NCI-H510A (cell line): Measurements from ENCODE around the gene NDUFAB1.
"Not testable (repeated sequence)": the region's sequence is repeated elsewhere in the genome, so short reads cannot be mapped to it uniquely, and the experiment has no call there.

Experiments used
- DNase-seq: peaks from one replicate; lab custom pipeline; 2025; lab: John Stamatoyannopoulos, UW

The NDUFAB1 gene

GRCh38 chr16:23554536-23554935 is 41.6 kb downstream of the NDUFAB1 start:
- no peak for DNase-seq

GRCh38 chr16:23552161-23552560 is 44.0 kb downstream of the NDUFAB1 start:
- DNase-seq: no peak

DNA sequence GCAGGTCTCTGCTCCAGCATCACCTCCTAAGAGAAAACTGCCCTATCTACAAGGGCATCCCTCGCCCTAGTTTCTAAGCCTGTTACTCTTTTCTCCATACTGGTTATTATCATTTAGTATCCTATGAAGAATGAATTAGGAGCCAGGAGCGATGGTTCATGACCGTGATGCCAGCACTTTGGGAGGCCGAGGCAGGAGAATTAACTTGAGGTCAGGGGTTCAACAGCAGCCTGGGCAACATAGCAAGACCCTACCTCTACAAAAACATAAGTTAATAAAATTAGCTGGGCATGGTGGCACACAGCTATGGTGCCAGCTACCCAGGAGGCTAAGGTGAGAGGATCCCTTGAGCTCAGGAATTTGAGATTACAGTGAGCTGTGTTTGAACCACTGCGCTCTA is 46.2 kb downstream of the NDUFAB1 start:
- DNase-seq: no peak

- DNase-seq: no peak
Measured at GRCh38 chr16:23544436-23544835, 51.7 kb downstream of the NDUFAB1 start.

GRCh38 chr16:23540817-23541178 is 55.3 kb downstream of the NDUFAB1 start:
- DNase-seq: not testable (repeated sequence)

- peak; percentile 35 for DNase-seq
Measured at GRCh38 chr16:23539984-23540816, 55.9 kb downstream of the NDUFAB1 start.

DNA sequence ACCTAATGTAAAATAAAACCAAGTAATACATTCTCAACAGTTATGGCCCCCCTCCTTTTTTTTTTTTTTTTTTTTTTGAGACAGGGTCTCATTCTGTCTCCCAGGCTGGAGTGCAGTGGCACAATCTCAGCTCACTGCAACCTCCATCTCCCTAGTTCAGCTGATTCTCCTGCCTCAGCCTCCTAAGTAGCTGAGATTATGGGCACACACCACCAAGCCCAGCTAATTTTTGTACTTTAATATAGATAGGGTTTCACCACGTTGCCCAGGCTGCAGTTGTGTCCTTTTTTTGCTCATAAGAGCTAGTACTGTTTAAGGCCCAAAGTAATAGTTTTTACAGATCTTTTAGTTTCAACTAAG is 57.2 kb downstream of the NDUFAB1 start:
- DNase-seq: no peak

DNA sequence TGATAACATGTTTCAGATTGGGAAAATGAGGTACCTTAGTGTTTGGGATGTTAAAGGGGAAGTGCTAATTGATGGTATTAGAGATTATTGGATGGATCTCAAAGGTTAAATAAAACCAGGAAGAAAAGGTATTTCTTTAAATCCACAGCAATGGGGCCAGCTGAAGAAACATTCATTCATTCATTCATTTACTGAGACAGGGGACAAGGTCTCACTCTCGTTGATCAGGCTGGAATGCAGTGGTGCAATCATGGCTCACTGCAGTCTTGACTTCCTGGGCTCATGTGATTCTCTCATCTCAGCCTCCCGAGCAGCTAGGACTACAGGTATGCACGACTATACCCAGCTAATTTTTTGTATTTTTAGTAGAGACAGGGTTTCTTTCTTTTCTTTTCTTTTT is 58.7 kb downstream of the NDUFAB1 start:
- no peak for DNase-seq

- DNase-seq: no peak
Measured at GRCh38 chr16:23535901-23536300, 60.2 kb downstream of the NDUFAB1 start.

DNA sequence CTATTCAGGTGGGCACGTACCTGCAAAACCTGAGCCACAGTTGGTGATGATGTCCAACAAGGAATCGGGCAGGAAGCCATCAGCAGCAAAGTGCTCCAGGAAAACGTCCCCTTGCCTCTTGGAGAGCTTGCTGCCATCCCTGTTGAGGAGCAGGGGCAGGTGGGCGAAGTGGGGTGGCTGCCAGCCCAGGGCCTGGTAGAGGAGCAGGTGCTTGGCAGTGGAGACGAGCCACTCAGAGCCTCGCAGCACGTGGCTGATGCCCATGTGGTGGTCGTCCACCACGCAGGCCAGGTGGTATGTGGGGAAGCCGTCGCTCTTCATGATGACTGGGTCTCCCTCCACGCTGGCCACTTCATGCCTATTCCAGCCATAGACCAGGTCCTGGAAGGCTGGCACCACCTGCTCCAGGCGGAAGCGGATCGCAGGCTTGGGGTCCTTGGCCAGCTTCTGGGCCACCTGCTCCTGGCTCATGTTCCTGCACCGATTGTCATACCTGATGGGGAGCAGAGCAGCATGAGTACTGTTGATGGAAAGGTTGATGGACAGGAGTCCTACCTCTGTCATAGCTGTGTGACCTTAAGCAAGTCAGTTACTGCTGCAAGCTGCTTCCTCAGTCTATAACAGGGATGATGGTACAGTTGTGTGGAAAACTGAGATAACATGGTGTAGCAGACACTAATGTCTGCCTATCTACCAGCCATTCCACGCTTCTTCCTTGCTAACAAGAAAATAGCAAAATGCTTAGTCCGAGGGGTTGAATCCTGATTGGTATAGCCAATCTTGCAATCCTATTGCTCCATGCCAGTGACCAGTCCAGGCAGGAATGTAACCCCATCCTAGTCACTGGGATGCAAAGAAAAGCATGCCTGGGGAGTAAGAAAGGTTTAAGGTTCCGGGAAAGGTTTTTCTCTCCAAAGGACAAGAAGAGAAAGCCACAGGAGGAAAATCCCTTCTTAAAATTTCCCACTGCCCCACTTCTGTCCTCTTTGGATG is 61.0 kb downstream of the NDUFAB1 start:
- DNase-seq: no peak

GRCh38 chr16:23532448-23532847 is 63.7 kb downstream of the NDUFAB1 start:
- DNase-seq: no peak
